ENCODE data around the gene FYB1. TPM values are rescaled to one million over a fixed set of nuclear protein-coding genes. Genes with fewer than 3 reads are reported as not detected.

FYB1 gene
- total RNA-seq, 3 donors from 2014 or later (not counting 1 experiment from before 2014, with no cell fraction given): 277 to 340 (median 295) TPM

- peak in 1 of 2 donors; percentile 36 for DNase-seq
- Mint-ChIP-seq H3K27me3 (ENCODE audit: low read depth in 2 of 2) (no peaks in the 10 kb centered on the region), H3K27ac (peak overlapping the region; percentile 78 to 96), H3K4me1 (peaks cover 74 to 86% of the 10 kb centered on the region in 2 donors), H3K36me3 (peaks cover 19% of the 10 kb centered on the region), H3K4me3 (peak overlapping the region; percentile 21), H3K9me3 (no peaks in the 10 kb centered on the region)
- Histone ChIP-seq H3K36me3 (ENCODE audit: control insufficient read depth, insufficient read depth, low read length) (peaks cover 14% of the 10 kb centered on the region), H3K27ac (ENCODE audit: low read length) (no peak overlapping the region), H3K9me3 (ENCODE audit: control insufficient read depth, insufficient read depth, low read length) (no peaks in the 10 kb centered on the region), H3K4me1 (ENCODE audit: control insufficient read depth, insufficient read depth, low read length) (peaks cover 39% of the 10 kb centered on the region), H3K4me3 (ENCODE audit: low read length) (no peak overlapping the region), H3K27me3 (ENCODE audit: control insufficient read depth, insufficient read depth, low read length) (no peaks in the 10 kb centered on the region)
- no peak for TF ChIP-seq CTCF (IDR thresholded peaks at IDR 0.05)
- no peak for ATAC-seq
- intact Hi-C loops (cut with micrococcal nuclease): no loop called here
- 92% methylated on average over 3 of the region's 3 CpGs for WGBS (ENCODE audit: insufficient coverage)
Observed at GRCh38 chr5:39195198-39195826, 24.1 kb downstream of the FYB1 start.

GRCh38 chr5:39194466-39195136, 24.8 kb downstream of the FYB1 start:
- H3K9me3 ChIP-seq (ENCODE audit: control insufficient read depth, insufficient read depth, low read length): no peaks in the 10 kb centered on the region
- intact Hi-C loops (cut with micrococcal nuclease): no loop called here
- Mint-ChIP-seq H3K9me3 (no peaks in the 10 kb centered on the region), H3K4me1 (peaks cover 74 to 86% of the 10 kb centered on the region in 2 donors), H3K27me3 (ENCODE audit: low read depth in 2 of 2) (no peaks in the 10 kb centered on the region), H3K36me3 (peaks cover 19% of the 10 kb centered on the region), H3K27ac (peak overlapping the region; percentile 78 to 96), H3K4me3 (peak overlapping the region; percentile 3)
- TF ChIP-seq CTCF (IDR thresholded peaks at IDR 0.05): no peak
- DNase-seq: peak in 1 of 2 donors; percentile 48
- H3K27ac ChIP-seq (ENCODE audit: low read length): no peak overlapping the region
- H3K27me3 ChIP-seq (ENCODE audit: control insufficient read depth, insufficient read depth, low read length): no peaks in the 10 kb centered on the region
- ATAC-seq: no peak
- H3K4me3 ChIP-seq (ENCODE audit: low read length): no peak overlapping the region
- peaks cover 39% of the 10 kb centered on the region for H3K4me1 ChIP-seq (ENCODE audit: control insufficient read depth, insufficient read depth, low read length)
- peaks cover 14% of the 10 kb centered on the region for H3K36me3 ChIP-seq (ENCODE audit: control insufficient read depth, insufficient read depth, low read length)
- WGBS (ENCODE audit: insufficient coverage): 53% methylated on average over 11 of the region's 11 CpGs

GRCh38 chr5:39193553-39194465, 25.6 kb downstream of the FYB1 start:
- no peaks in the 10 kb centered on the region for H3K27me3 ChIP-seq (ENCODE audit: control insufficient read depth, insufficient read depth, low read length)
- no peaks in the 10 kb centered on the region for H3K9me3 ChIP-seq (ENCODE audit: control insufficient read depth, insufficient read depth, low read length)
- H3K9me3 Mint-ChIP-seq: no peaks in the 10 kb centered on the region
- peaks cover 78 to 90% of the 10 kb centered on the region in 2 donors for H3K4me1 Mint-ChIP-seq
- TF ChIP-seq CTCF (IDR thresholded peaks at IDR 0.05): no peak
- intact Hi-C loops (cut with micrococcal nuclease): no loop called here
- peaks cover 14% of the 10 kb centered on the region for H3K36me3 ChIP-seq (ENCODE audit: control insufficient read depth, insufficient read depth, low read length)
- WGBS (ENCODE audit: insufficient coverage): 69% methylated on average over 6 of the region's 6 CpGs
- no peak overlapping the region for H3K27ac ChIP-seq (ENCODE audit: low read length)
- no peak for ATAC-seq
- peaks cover 44% of the 10 kb centered on the region for H3K4me1 ChIP-seq (ENCODE audit: control insufficient read depth, insufficient read depth, low read length)
- H3K4me3 Mint-ChIP-seq: peak overlapping the region; percentile 31
- peak overlapping the region; percentile 78 to 96 for H3K27ac Mint-ChIP-seq
- DNase-seq: peak in 1 of 2 donors; percentile 35
- H3K36me3 Mint-ChIP-seq: peaks cover 19% of the 10 kb centered on the region
- H3K4me3 ChIP-seq (ENCODE audit: low read length): no peak overlapping the region
- no peaks in the 10 kb centered on the region for H3K27me3 Mint-ChIP-seq (ENCODE audit: low read depth in 2 of 2)

Measured in natural killer cell (primary cell).